Neural cell (in vitro differentiated cells): ENCODE data around the gene PGAM2. TPM values are rescaled to one million over a fixed set of nuclear protein-coding genes. Genes with fewer than 3 reads are reported as not detected.

Experiments used
- H2AFZ ChIP-seq: fragments of 200-600, 300-800 bp; sonication (generic), shearing (Covaris generic); 2 replicates; pipeline ENCODE4 v1.6.0; 2014; ENCODE audit warnings: low read depth, mild to moderate bottlenecking, antibody characterized with exemption, low read length, moderate library complexity
- H3F3A ChIP-seq: fragments of 200-600 bp; shearing (Covaris generic); 2 replicates; pipeline ENCODE4 v1.6.1; 2016; ENCODE audit warnings: mild to moderate bottlenecking, moderate library complexity, mixed read lengths, antibody characterized with exemption, low read length; ENCODE audit not compliant: insufficient read depth, poor library complexity, severe bottlenecking
- H3K27ac ChIP-seq: fragments of 200-600, 300-800 bp; sonication (generic), shearing (Covaris generic); 2 replicates; pipeline ENCODE4 v1.5.1; 2014; ENCODE audit warnings: mild to moderate bottlenecking, low read length, moderate library complexity
- H3K27me3 ChIP-seq: fragments of 300-800, 200-600 bp; sonication (generic), shearing (Covaris generic); 2 replicates; pipeline ENCODE4 v1.6.0; 2014; ENCODE audit warnings: mild to moderate bottlenecking, low read depth, low read length, moderate library complexity; ENCODE audit not compliant: insufficient read depth
- H3K36me3 ChIP-seq: fragments of 300-800, 200-600 bp; sonication (generic), shearing (Covaris generic); 2 replicates; pipeline ENCODE4 v1.5.1; 2014; ENCODE audit warnings: mild to moderate bottlenecking, antibody characterized with exemption, low read length, moderate library complexity; ENCODE audit not compliant: insufficient read depth
- H3K4me2 ChIP-seq: fragments of 300-800, 200-600 bp; sonication (generic), shearing (Covaris generic); 2 replicates; pipeline ENCODE4 v1.6.0; 2014; ENCODE audit warnings: mild to moderate bottlenecking, low read length
- H3K4me3 ChIP-seq: fragments of 300-800, 200-600 bp; sonication (generic), shearing (Covaris generic); 2 replicates; pipeline ENCODE4 v1.5.1; 2014; ENCODE audit warnings: mild to moderate bottlenecking, low read length, moderate library complexity
- H3K79me2 ChIP-seq: fragments of 200-600 bp; shearing (Covaris generic); replicated peaks from 2 replicates; pipeline ENCODE4 v1.6.0; 2014; ENCODE audit warnings: mild to moderate bottlenecking, low read length, moderate library complexity; ENCODE audit not compliant: insufficient read depth
- H3K9ac ChIP-seq: fragments of 300-800, 200-600 bp; sonication (generic), shearing (Covaris generic); 2 replicates; pipeline ENCODE4 v1.6.1; 2016; ENCODE audit warnings: mild to moderate bottlenecking, low read length, mixed read lengths
- H3K9me2 ChIP-seq: fragments of 200-600 bp; shearing (Covaris generic); 2 replicates; pipeline ENCODE4 v1.6.1; 2016; ENCODE audit warnings: mild to moderate bottlenecking, low read length, mixed read lengths; ENCODE audit not compliant: insufficient read depth
- H3K9me3 ChIP-seq: fragments of 200-600, 300-800 bp; sonication (generic), shearing (Covaris generic); 2 replicates; pipeline ENCODE4 v1.6.1; 2016; ENCODE audit warnings: mild to moderate bottlenecking, mixed run types, low read length, moderate library complexity, mixed read lengths
- H4K20me1 ChIP-seq: fragments of 200-600 bp; shearing (Covaris generic); 2 replicates; pipeline ENCODE4 v1.6.1; 2016; ENCODE audit warnings: mild to moderate bottlenecking, mixed run types; ENCODE audit not compliant: insufficient read depth
- CTCF ChIP-seq: fragments of 450-650 bp; IDR thresholded peaks from 2 replicates; pipeline ENCODE4 v1.5.1; 2014; ENCODE audit warnings: antibody characterized with exemption, mild to moderate bottlenecking, moderate library complexity; ENCODE audit not compliant: poor library complexity, severe bottlenecking
- EP300 ChIP-seq: fragments of 450-650 bp; conservative IDR thresholded peaks from 2 replicates; pipeline ENCODE4 v1.6.1; 2014; ENCODE audit warnings: antibody characterized with exemption, mild to moderate bottlenecking, moderate library complexity; ENCODE audit not compliant: poor library complexity, severe bottlenecking
- EZH2 ChIP-seq: fragments of 200-600, 300-800 bp; shearing (Covaris generic), sonication (generic); IDR thresholded peaks from 2 replicates; pipeline ENCODE4 v1.6.1; 2014; ENCODE audit warnings: antibody characterized with exemption, low read length, borderline replicate concordance, mild to moderate bottlenecking; ENCODE audit not compliant: insufficient read depth, poor library complexity, severe bottlenecking
- MXI1 ChIP-seq: fragments of 450-650 bp; conservative IDR thresholded peaks from 2 replicates; pipeline ENCODE4 v1.6.1; 2014; ENCODE audit warnings: antibody characterized with exemption, mild to moderate bottlenecking; ENCODE audit not compliant: poor library complexity, severe bottlenecking
- POLR2AphosphoS5 ChIP-seq: IDR thresholded peaks from 2 replicates; pipeline ENCODE4 v1.6.1; 2012
- RAD21 ChIP-seq: fragments of 450-650 bp; conservative IDR thresholded peaks from 2 replicates; pipeline ENCODE4 v1.6.1; 2014; ENCODE audit warnings: antibody characterized with exemption, mild to moderate bottlenecking, moderate library complexity
- SMC3 ChIP-seq: fragments of 450-650 bp; conservative IDR thresholded peaks from 2 replicates; pipeline ENCODE4 v1.6.1; 2014; ENCODE audit warnings: antibody characterized with exemption, mild to moderate bottlenecking, moderate library complexity; ENCODE audit not compliant: poor library complexity
- TAF1 ChIP-seq: IDR thresholded peaks from 2 replicates; pipeline ENCODE4 v1.6.1; 2012; ENCODE audit warnings: low read depth
- polyA plus RNA-seq: library from polyadenylated mRNA; depleted of rRNA; stranded (reverse); fragments of >200 nt; gene quantifications from 2 replicates; pipeline ENCODE4 v1.2.3, GENCODE V29; 2014
- TF ChIP-seq, protein P1 (sequence below): IDR thresholded peaks from 2 replicates; pipeline ENCODE4 v1.6.1; 2012; ENCODE audit warnings: borderline replicate concordance

The PGAM2 gene
- polyA plus RNA-seq, 1 donor from 2014 or later, result not detected

DNA sequence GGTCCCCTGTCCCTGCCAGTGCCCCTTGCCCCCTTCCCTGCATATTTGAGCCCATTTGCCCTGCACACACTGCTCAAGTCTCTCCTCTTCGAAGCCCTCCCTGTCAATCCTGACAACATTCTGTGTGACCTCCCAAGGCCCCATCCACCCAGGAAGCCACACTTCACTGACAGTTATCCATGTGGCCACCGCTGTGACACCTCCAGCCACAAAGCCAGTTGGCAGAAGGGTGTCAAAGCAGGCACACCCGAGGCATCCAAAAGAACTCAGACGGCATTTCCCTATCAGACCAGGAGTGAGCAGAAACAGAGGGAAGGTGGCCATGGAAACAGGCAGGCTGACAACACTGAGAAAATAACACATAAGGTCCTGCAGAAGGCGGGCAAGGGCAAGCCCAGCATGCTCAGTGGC is 12.3 kb upstream of the PGAM2 start:
- Histone ChIP-seq H3K4me2 (no peak overlapping the region), H3F3A (no peaks in the 10 kb centered on the region), H4K20me1 (no peaks in the 10 kb centered on the region), H3K9me2 (no peaks in the 10 kb centered on the region), H3K79me2 (peaks cover 3% of the 10 kb centered on the region), H3K36me3 (no peaks in the 10 kb centered on the region), H3K4me3 (no peak overlapping the region), H3K27me3 (no peaks in the 10 kb centered on the region), H2AFZ (no peak overlapping the region), H3K9me3 (no peaks in the 10 kb centered on the region), H3K9ac (no peak overlapping the region), H3K27ac (no peak overlapping the region)
- TF ChIP-seq POLR2AphosphoS5 (no peak), RAD21 (no peak), EP300 (no peak), EZH2 (no peak), TAF1 (no peak), CTCF (no peak), MXI1 (no peak), SMC3 (no peak)
- TF ChIP-seq, protein P1, sequence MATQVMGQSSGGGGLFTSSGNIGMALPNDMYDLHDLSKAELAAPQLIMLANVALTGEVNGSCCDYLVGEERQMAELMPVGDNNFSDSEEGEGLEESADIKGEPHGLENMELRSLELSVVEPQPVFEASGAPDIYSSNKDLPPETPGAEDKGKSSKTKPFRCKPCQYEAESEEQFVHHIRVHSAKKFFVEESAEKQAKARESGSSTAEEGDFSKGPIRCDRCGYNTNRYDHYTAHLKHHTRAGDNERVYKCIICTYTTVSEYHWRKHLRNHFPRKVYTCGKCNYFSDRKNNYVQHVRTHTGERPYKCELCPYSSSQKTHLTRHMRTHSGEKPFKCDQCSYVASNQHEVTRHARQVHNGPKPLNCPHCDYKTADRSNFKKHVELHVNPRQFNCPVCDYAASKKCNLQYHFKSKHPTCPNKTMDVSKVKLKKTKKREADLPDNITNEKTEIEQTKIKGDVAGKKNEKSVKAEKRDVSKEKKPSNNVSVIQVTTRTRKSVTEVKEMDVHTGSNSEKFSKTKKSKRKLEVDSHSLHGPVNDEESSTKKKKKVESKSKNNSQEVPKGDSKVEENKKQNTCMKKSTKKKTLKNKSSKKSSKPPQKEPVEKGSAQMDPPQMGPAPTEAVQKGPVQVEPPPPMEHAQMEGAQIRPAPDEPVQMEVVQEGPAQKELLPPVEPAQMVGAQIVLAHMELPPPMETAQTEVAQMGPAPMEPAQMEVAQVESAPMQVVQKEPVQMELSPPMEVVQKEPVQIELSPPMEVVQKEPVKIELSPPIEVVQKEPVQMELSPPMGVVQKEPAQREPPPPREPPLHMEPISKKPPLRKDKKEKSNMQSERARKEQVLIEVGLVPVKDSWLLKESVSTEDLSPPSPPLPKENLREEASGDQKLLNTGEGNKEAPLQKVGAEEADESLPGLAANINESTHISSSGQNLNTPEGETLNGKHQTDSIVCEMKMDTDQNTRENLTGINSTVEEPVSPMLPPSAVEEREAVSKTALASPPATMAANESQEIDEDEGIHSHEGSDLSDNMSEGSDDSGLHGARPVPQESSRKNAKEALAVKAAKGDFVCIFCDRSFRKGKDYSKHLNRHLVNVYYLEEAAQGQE, result no peak

- H3K27ac ChIP-seq, result no peak overlapping the region
- H3K4me3 ChIP-seq, result no peak overlapping the region
- no peaks in the 10 kb centered on the region for H3K27me3 ChIP-seq
- H2AFZ ChIP-seq, result no peak overlapping the region
- TF ChIP-seq, protein P1, result no peak
- TF ChIP-seq RAD21, result no peak
- no peak for TF ChIP-seq TAF1
- TF ChIP-seq CTCF, result no peak
- no peak for TF ChIP-seq MXI1
- TF ChIP-seq EZH2, result no peak
- TF ChIP-seq EP300, result no peak
- no peak for TF ChIP-seq POLR2AphosphoS5
- no peak for TF ChIP-seq SMC3
- H4K20me1 ChIP-seq, result no peaks in the 10 kb centered on the region
- H3K79me2 ChIP-seq, result peaks cover 3% of the 10 kb centered on the region
- no peaks in the 10 kb centered on the region for H3K36me3 ChIP-seq
- no peaks in the 10 kb centered on the region for H3K9me3 ChIP-seq
- no peaks in the 10 kb centered on the region for H3F3A ChIP-seq
- H3K4me2 ChIP-seq, result no peak overlapping the region
- no peak overlapping the region for H3K9ac ChIP-seq
- no peaks in the 10 kb centered on the region for H3K9me2 ChIP-seq
Measured at GRCh38 chr7:44077061-44077460, 11.7 kb upstream of the PGAM2 start.
